Measurements from ENCODE around the gene ANKRD12.

- no peak for TF ChIP-seq POLR2A (IDR thresholded peaks at IDR 0.05)
- no peak for TF ChIP-seq CTCF (IDR thresholded peaks at IDR 0.05)
These were observed 72.7 kb downstream of the ANKRD12 start for GRCh38 chr18:9209279-9209678.
